IMR-90 (cell line): Measurements from ENCODE around the gene GNA14. TPM values are rescaled to one million over a fixed set of nuclear protein-coding genes. Genes with fewer than 3 reads are reported as not detected.
"Not testable (repeated sequence)": the region's sequence is repeated elsewhere in the genome, so short reads cannot be mapped to it uniquely, and the experiment has no call there.

Source experiments
- ATAC-seq: fragments of 200-7000 bp; cut with Tn5 transposase; 2 replicates; pipeline ENCODE4 v1.9.1; 2020; ENCODE audit warnings: low read depth, mild to moderate bottlenecking, moderate library complexity
- BruUV-seq: library from RNA; stranded (reverse); fragments of 400-500 nt; replicated peaks from 2 replicates; lab custom pipeline; 2021; lab: Mats Ljungman, UMichigan
- CTCF ChIA-PET: fragments of 300-600 bp; formaldehyde crosslinking; extraction: SDS; loops from one replicate; lab custom pipeline; 2021; ENCODE audit warnings: antibody characterized with exemption; lab: Yijun Ruan, JAX
- POLR2A ChIA-PET: fragments of 300-600 bp; sonication (Branson Sonifier 250); formaldehyde crosslinking; loops from one replicate; lab custom pipeline; 2022; ENCODE audit warnings: antibody characterized with exemption; ENCODE audit not compliant: unreplicated experiment; lab: Charles Lee
- DNase-seq: peaks from one replicate; pipeline ENCODE4 v3.0.0; 2013
- H2AFZ ChIP-seq: replicated peaks from 2 replicates; pipeline ENCODE3; 2013; ENCODE audit warnings: low read length, mild to moderate bottlenecking; ENCODE audit not compliant: poor library complexity
- H2AK5ac ChIP-seq: 2 replicates; pipeline ENCODE4 v1.6.1; 2013; ENCODE audit warnings: low read depth, low read length, inconsistent platforms
- H2AK9ac ChIP-seq: replicated peaks from 2 replicates; pipeline ENCODE3; 2013; ENCODE audit warnings: mild to moderate bottlenecking, low read depth, low read length, moderate library complexity; ENCODE audit not compliant: poor library complexity
- H2BK120ac ChIP-seq: 2 replicates; pipeline ENCODE4 v1.6.1; 2013; ENCODE audit warnings: low read depth, low read length, inconsistent platforms
- H2BK15ac ChIP-seq: 3 replicates; pipeline ENCODE4 v1.6.1; 2013; ENCODE audit warnings: low read depth, low read length, inconsistent platforms
- H2BK20ac ChIP-seq: 2 replicates; pipeline ENCODE4 v1.6.1; 2013; ENCODE audit warnings: low read depth, mild to moderate bottlenecking, inconsistent platforms, low read length, moderate library complexity
- H2BK5ac ChIP-seq: 2 replicates; pipeline ENCODE4 v1.6.1; 2013; ENCODE audit warnings: mild to moderate bottlenecking, low read depth, low read length, inconsistent platforms; ENCODE audit not compliant: poor library complexity, severe bottlenecking
- H3K14ac ChIP-seq: replicated peaks from 2 replicates; pipeline ENCODE4 v1.6.1; 2013; ENCODE audit warnings: low read depth, low read length, inconsistent platforms
- H3K18ac ChIP-seq: 2 replicates; pipeline ENCODE4 v1.6.1; 2013; ENCODE audit warnings: low read depth, low read length, control low read depth
- H3K23ac ChIP-seq: 2 replicates; pipeline ENCODE4 v1.6.1; 2013; ENCODE audit warnings: low read depth, low read length, inconsistent platforms
- H3K27ac ChIP-seq: 2 replicates; pipeline ENCODE4 v1.5.1; 2013; ENCODE audit warnings: mild to moderate bottlenecking, control low read depth, low read length; ENCODE audit not compliant: insufficient read depth
- H3K27me3 ChIP-seq: 2 replicates; pipeline ENCODE4 v1.6.1; 2013; ENCODE audit warnings: low read length; ENCODE audit not compliant: control insufficient read depth, insufficient read depth
- H3K36me3 ChIP-seq: 2 replicates; pipeline ENCODE4 v1.6.1; 2013; ENCODE audit warnings: low read length, mixed read lengths; ENCODE audit not compliant: control insufficient read depth, insufficient read depth
- H3K4ac ChIP-seq: 2 replicates; pipeline ENCODE4 v1.6.1; 2013; ENCODE audit warnings: low read depth, low read length, inconsistent platforms
- H3K4me1 ChIP-seq: 2 replicates; pipeline ENCODE4 v1.6.1; 2013; ENCODE audit warnings: low read length, mixed read lengths; ENCODE audit not compliant: control insufficient read depth, insufficient read depth
- H3K4me2 ChIP-seq: 2 replicates; pipeline ENCODE4 v1.6.1; 2013; ENCODE audit warnings: low read depth, mild to moderate bottlenecking, control low read depth, low read length, moderate library complexity
- H3K4me3 ChIP-seq: 2 replicates; pipeline ENCODE4 v1.5.1; 2013; ENCODE audit warnings: low read depth, mild to moderate bottlenecking, control low read depth, low read length, moderate library complexity; ENCODE audit not compliant: insufficient read depth
- H3K56ac ChIP-seq: 2 replicates; pipeline ENCODE4 v1.6.1; 2013; ENCODE audit warnings: low read length, inconsistent platforms; ENCODE audit not compliant: insufficient read depth; ENCODE audit errors: extremely low read depth
- H3K79me1 ChIP-seq, 2 experiments: 2 replicates each; pipeline ENCODE4 v1.6.1; 2013; ENCODE audit warnings: low read length in 2 of 2, inconsistent platforms in 1 of 2, low read depth in 1 of 2
- H3K9ac ChIP-seq: 2 replicates; pipeline ENCODE4 v1.6.1; 2013; ENCODE audit warnings: low read depth, low read length, control low read depth
- H3K9me1 ChIP-seq: 2 replicates; pipeline ENCODE4 v1.6.1; 2013; ENCODE audit warnings: low read length, inconsistent platforms; ENCODE audit not compliant: insufficient read depth
- H3K9me3 ChIP-seq: 2 replicates; pipeline ENCODE4 v1.6.1; 2013; ENCODE audit warnings: low read length; ENCODE audit not compliant: control insufficient read depth, insufficient read depth
- H4K20me1 ChIP-seq: 2 replicates; pipeline ENCODE4 v1.6.1; 2013; ENCODE audit warnings: low read length, inconsistent platforms; ENCODE audit not compliant: insufficient read depth
- H4K5ac ChIP-seq: 2 replicates; pipeline ENCODE4 v1.6.1; 2013; ENCODE audit warnings: mild to moderate bottlenecking, low read depth, low read length, control low read depth
- H4K8ac ChIP-seq, 2 experiments: 2 replicates each; pipeline ENCODE4 v1.6.1; 2013; ENCODE audit warnings: low read depth in 2 of 2, low read length in 2 of 2, control low read depth in 1 of 2, inconsistent platforms in 1 of 2
- H4K91ac ChIP-seq: 2 replicates; pipeline ENCODE4 v1.6.1; 2013; ENCODE audit warnings: low read depth, low read length, inconsistent platforms; ENCODE audit not compliant: insufficient read depth
- MAZ ChIP-seq: IDR thresholded peaks from 2 replicates; pipeline ENCODE4 v1.6.1; 2012; ENCODE audit warnings: low read depth, mild to moderate bottlenecking, low read length, improper control_type of control experiment, moderate library complexity, borderline replicate concordance
- WGBS, 2 experiments: methylation state at CpG; one replicate each; pipeline versions ENCODE4 v1.1.5 to v1.1.7; 2013; ENCODE audit warnings: missing lambda C conversion rate in 2 of 2; ENCODE audit not compliant: insufficient read length in 1 of 2; ENCODE audit errors: extremely low coverage in 2 of 2; 5-methylcytosine and 5-hydroxymethylcytosine counted together
- dilution Hi-C: fragments of 300-500 bp; cut with HindIII; formaldehyde crosslinking; loops from one replicate; pipeline ENCODE4 v1.14.3; 2018; ENCODE audit warnings: low sequenced_read_pairs; ENCODE audit not compliant: unreplicated experiment
- in situ Hi-C: fragments of 300-500 bp; cut with MboI; formaldehyde crosslinking; loops from 3 replicates; pipeline ENCODE4 v1.14.3; 2019; ENCODE audit warnings: low sequenced_read_pairs, inconsistent platforms, mixed read lengths
- intact Hi-C: fragments of 100-400 bp; cut with micrococcal nuclease; formaldehyde crosslinking; loops from 2 replicates; pipeline ENCODE4 v1.10.0; 2022
- polyA plus RNA-seq, 3 experiments: library from polyadenylated mRNA; depleted of rRNA; stranded (reverse); fragments of >200 nt; gene quantifications; 2 replicates each; pipeline ENCODE4 v1.2.3, GENCODE V29; 2012; ENCODE audit warnings: low replicate concordance in 1 of 3
- total RNA-seq: library from RNA; depleted of rRNA; stranded (reverse); fragments of >200 nt; gene quantifications from 2 replicates; pipeline ENCODE4 v1.2.3, GENCODE V29; 2012

The GNA14 gene
- total and polyA plus RNA-seq, 2 of the 4 experiments (the other 2 are of a cell fraction), result under 0.01 to 0.03 TPM

GRCh38 chr9:77495834-77496671 lies 152.1 kb downstream of the GNA14 start (continued):
- TF ChIP-seq MAZ, result no peak

DNA sequence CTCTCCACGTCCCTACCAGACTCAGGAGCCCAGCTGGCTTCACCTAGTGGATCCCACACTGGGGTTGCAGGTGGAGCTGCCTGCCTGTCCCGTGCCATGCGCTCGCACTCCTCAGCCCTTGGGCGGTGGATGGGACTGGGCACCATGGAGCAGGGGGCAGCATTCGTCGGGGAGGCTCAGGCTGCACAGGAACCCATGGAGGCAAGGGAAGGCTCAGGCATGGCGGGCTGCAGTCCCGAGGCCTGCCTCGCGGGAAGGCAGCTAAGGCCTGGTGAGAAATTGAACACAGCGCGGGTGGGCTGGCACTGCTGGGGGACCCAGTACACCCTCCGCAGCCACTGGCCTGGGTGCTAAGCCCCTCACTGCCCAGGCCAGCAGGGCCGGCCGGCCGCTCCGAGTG lies 157.8 kb downstream of the GNA14 start:
- H3K4ac ChIP-seq, H3K27ac ChIP-seq, H2AFZ ChIP-seq, in situ Hi-C loops, BruUV-seq, H3K4me1 ChIP-seq, H2AK5ac ChIP-seq, H4K20me1 ChIP-seq, H3K18ac ChIP-seq, H3K79me1 ChIP-seq, H3K36me3 ChIP-seq, H2BK120ac ChIP-seq, H3K56ac ChIP-seq, POLR2A ChIA-PET, H4K91ac ChIP-seq, H4K8ac ChIP-seq, H3K9me1 ChIP-seq, dilution Hi-C loops, H2BK15ac ChIP-seq, ATAC-seq, CTCF ChIA-PET, H2BK5ac ChIP-seq, H3K23ac ChIP-seq, H3K9me3 ChIP-seq, DNase-seq, H4K5ac ChIP-seq, H2BK20ac ChIP-seq, H3K9ac ChIP-seq, H3K14ac ChIP-seq, H3K27me3 ChIP-seq, H2AK9ac ChIP-seq, H3K4me3 ChIP-seq, intact Hi-C loops, H3K4me2 ChIP-seq: not testable (repeated sequence)
- 93% methylated on average over 5 of the region's 18 CpGs; no CpG with 5 or more reads in 1 of the 2 experiments for WGBS, 2 experiments

- H4K8ac ChIP-seq, H3K9me3 ChIP-seq, DNase-seq, H3K4me2 ChIP-seq, H2AK5ac ChIP-seq, BruUV-seq, H4K91ac ChIP-seq, H3K4ac ChIP-seq, H3K14ac ChIP-seq, in situ Hi-C loops, ATAC-seq, H2AFZ ChIP-seq, H3K79me1 ChIP-seq, H3K4me1 ChIP-seq, H2BK20ac ChIP-seq, H3K23ac ChIP-seq, H3K36me3 ChIP-seq, H2BK15ac ChIP-seq, H3K56ac ChIP-seq, H3K27me3 ChIP-seq, H2BK5ac ChIP-seq, H4K20me1 ChIP-seq, H3K18ac ChIP-seq, H3K27ac ChIP-seq, H2BK120ac ChIP-seq, H4K5ac ChIP-seq, H3K4me3 ChIP-seq, H3K9ac ChIP-seq, dilution Hi-C loops, POLR2A ChIA-PET, H3K9me1 ChIP-seq, H2AK9ac ChIP-seq: not testable (repeated sequence)
- CTCF ChIA-PET, result interaction anchor here (1.0 kb wide), 1 partner anchor 8 kb away, joined by 3 read pairs; no protein-coding TSS in a partner anchor
- no CpG with 5 or more reads among the region's 23 CpGs for WGBS, 2 experiments
- intact Hi-C loops, result loop anchor here (5.0 kb wide), 1 partner anchor 57 kb away; no protein-coding TSS in a partner anchor
Observed at GRCh38 chr9:77489405-77490163, 158.5 kb downstream of the GNA14 start.
